ENCODE results near the gene ANKRD17.

ANKRD17 gene

DNA sequence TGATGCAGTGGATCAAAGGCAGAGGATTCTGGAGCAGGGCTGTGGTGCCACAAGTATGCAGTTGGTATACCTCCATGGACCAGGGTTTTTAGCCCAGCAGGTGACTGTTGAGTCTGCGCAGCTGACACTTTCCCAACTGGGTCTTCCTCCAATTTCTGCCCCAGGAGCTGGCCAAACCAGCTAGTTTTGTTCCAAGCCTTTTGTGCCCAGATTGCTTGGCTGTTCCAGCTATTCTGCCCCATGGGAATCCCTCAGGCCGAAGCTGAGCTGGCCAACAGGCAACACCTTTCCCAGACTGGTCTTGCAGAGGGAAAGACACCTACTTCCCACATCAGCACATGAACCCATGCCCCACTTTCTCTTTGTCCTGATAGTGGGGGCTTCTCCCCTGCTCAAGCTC lies 22.8 kb upstream of the ANKRD17 start:
- in situ Hi-C loops (cut with HindIII; ENCODE audit: low sequenced_read_pairs): no loop called here

DNA sequence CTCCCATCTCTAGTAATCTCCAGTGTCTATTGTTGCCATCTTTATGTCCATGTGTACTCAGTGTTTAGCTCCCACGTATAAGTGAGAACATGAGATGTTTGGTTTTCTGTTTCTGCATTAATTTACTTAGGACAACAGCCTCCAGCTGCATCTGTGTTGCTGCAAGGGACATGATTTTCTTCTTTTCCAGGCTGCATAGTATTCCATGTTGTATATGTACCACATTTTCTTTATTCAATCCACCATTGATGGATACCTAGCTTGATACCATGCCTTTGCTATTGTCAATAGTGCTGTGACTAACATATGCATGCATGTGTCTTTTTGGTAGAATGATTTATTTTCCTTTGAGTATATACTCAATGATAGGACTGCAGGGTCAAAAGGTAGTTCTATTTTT lies 18.6 kb upstream of the ANKRD17 start:
- no peak for DNase-seq (ENCODE audit: low read depth)
- H3K4me3 ChIP-seq (ENCODE audit: low read depth, low read length): no peak overlapping the region
- in situ Hi-C loops (cut with HindIII; ENCODE audit: low sequenced_read_pairs): no loop called here
- TF ChIP-seq, protein P1, sequence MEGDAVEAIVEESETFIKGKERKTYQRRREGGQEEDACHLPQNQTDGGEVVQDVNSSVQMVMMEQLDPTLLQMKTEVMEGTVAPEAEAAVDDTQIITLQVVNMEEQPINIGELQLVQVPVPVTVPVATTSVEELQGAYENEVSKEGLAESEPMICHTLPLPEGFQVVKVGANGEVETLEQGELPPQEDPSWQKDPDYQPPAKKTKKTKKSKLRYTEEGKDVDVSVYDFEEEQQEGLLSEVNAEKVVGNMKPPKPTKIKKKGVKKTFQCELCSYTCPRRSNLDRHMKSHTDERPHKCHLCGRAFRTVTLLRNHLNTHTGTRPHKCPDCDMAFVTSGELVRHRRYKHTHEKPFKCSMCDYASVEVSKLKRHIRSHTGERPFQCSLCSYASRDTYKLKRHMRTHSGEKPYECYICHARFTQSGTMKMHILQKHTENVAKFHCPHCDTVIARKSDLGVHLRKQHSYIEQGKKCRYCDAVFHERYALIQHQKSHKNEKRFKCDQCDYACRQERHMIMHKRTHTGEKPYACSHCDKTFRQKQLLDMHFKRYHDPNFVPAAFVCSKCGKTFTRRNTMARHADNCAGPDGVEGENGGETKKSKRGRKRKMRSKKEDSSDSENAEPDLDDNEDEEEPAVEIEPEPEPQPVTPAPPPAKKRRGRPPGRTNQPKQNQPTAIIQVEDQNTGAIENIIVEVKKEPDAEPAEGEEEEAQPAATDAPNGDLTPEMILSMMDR (IDR thresholded peaks at IDR 0.05; ENCODE audit: low read depth, low read length, missing control alignments): no peak

More for the DNA sequence above, 22.8 kb upstream of the ANKRD17 start:
- TF ChIP-seq, protein P1 (IDR thresholded peaks at IDR 0.05; ENCODE audit: low read depth, low read length, missing control alignments): no peak
- no peak overlapping the region for H3K4me3 ChIP-seq (ENCODE audit: low read depth, low read length)
- no peak for DNase-seq (ENCODE audit: low read depth)

DNA sequence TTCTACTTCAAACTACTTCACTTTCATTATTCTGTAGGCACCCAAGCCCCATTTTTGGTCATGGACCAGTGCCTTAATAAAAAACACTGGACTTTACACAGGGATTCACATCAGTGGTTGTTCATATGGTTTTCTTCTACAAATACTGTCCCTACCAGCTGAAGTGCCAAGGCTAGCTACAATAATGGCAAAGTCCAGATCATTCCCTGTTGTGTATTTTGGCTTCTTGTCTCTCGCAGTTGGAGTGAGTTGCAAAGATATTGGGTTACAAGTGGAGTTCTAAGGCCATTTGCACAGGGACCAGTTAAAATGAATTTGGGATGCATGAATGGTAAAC lies 16.7 kb upstream of the ANKRD17 start:
- H3K4me3 ChIP-seq (ENCODE audit: low read depth, low read length): no peak overlapping the region
- no peak for DNase-seq (ENCODE audit: low read depth)
- TF ChIP-seq, protein P1 (IDR thresholded peaks at IDR 0.05; ENCODE audit: low read depth, low read length, missing control alignments): no peak
- in situ Hi-C loops (cut with HindIII; ENCODE audit: low sequenced_read_pairs): no loop called here

DNA sequence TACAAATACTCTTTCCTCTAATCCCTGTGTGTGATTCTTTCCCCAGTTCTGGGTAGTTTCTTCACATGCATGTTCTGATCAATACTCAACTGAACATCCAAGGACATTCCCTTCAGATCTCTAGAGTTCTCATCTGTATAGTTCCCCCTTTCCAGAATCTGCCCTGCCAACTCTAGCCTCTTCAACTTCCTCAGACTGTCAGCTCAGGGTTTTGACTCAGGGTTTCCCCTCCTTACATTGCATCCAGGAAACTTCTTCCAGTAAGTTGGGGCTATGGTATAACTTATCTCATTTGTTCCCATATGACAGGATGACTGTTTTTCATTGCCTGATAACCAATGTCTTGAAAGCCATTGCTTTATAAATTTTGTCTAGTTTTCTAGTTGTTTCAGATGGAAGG lies 14.2 kb upstream of the ANKRD17 start:
- TF ChIP-seq, protein P1 (IDR thresholded peaks at IDR 0.05; ENCODE audit: low read depth, low read length, missing control alignments): no peak
- no peak overlapping the region for H3K4me3 ChIP-seq (ENCODE audit: low read depth, low read length)
- in situ Hi-C loops (cut with HindIII; ENCODE audit: low sequenced_read_pairs): no loop called here
- no peak for DNase-seq (ENCODE audit: low read depth)

DNA sequence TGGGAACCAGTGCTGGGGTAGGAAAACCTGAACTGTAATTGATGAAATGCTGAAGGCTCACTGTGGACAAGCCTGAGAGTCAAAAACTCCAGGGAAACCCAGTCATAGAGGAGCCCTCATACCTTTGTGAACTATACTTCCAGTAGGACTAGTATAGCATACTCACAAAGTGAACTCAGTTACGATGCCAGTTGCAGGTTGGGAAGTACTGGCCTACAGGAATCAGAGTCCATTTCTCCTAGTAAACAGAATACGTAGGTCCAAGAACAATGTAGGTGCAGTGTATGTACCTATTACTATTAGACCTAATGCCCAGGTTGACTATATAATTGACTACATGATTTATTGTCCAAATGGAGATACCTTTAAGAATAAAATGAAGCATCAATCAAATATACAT lies 8.5 kb upstream of the ANKRD17 start:
- in situ Hi-C loops (cut with HindIII; ENCODE audit: low sequenced_read_pairs): no loop called here
- TF ChIP-seq, protein P1 (IDR thresholded peaks at IDR 0.05; ENCODE audit: low read depth, low read length, missing control alignments): no peak
- no peak for DNase-seq (ENCODE audit: low read depth)
- H3K4me3 ChIP-seq (ENCODE audit: low read depth, low read length): no peak overlapping the region

DNA sequence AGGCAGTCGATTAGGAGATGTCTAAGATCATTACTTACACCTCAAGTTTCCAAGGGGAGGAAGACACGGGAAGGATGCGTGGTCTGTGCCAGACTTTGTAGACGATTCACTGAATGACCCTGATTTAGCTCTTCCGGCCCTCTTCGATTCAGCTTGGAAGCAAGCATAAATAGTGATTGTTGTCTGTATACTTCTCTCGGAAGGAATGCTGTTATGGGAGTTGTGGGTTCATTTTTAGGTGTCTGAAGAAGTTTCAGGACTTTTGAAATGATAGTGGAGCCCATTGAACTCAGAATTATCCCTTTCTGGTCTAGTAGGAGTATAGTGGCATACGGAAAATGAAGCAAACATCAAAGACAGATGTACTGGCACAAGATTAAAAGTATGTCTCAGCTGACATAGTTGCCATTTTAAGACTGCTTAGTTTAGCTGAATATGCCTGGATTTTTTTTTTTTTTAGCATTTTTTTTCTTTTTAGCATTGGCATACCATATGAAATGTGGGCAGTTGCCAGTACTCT lies 1.0 kb upstream of the ANKRD17 start:
- peak overlapping the region; percentile 53 for H3K4me3 ChIP-seq (ENCODE audit: low read depth, low read length)
- in situ Hi-C loops (cut with HindIII; ENCODE audit: low sequenced_read_pairs): no loop called here
- TF ChIP-seq, protein P1 (IDR thresholded peaks at IDR 0.05; ENCODE audit: low read depth, low read length, missing control alignments): no peak
- no peak for DNase-seq (ENCODE audit: low read depth)

DNA sequence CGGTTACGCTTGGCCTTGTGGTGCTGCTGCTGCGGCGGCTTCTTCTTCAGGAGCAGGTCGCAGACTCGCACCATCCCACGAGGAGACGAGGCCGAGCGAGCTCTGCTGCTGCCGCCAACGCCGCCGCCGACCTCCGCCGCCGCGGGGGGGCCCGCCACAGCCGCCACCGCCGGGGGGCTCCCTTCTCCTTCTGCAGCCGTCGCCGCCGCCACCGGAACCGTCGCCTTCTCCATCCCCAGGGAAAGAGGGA lies 237 bp downstream of the ANKRD17 start:
- in situ Hi-C loops (cut with HindIII; ENCODE audit: low sequenced_read_pairs): no loop called here
- peak overlapping the region; percentile 53 for H3K4me3 ChIP-seq (ENCODE audit: low read depth, low read length)
- TF ChIP-seq, protein P1 (IDR thresholded peaks at IDR 0.05; ENCODE audit: low read depth, low read length, missing control alignments): no peak
- no peak for DNase-seq (ENCODE audit: low read depth)

All from astrocyte of the cerebellum (primary cell).